Measurements from ENCODE around the gene CD46. TPM values are rescaled to one million over a fixed set of nuclear protein-coding genes. Genes with fewer than 3 reads are reported as not detected.

CD46 gene
- total RNA-seq, 5 donors from 2014 or later (not counting 1 experiment from before 2014, with no cell fraction given), result 123 to 152 (median 145) TPM

DNA sequence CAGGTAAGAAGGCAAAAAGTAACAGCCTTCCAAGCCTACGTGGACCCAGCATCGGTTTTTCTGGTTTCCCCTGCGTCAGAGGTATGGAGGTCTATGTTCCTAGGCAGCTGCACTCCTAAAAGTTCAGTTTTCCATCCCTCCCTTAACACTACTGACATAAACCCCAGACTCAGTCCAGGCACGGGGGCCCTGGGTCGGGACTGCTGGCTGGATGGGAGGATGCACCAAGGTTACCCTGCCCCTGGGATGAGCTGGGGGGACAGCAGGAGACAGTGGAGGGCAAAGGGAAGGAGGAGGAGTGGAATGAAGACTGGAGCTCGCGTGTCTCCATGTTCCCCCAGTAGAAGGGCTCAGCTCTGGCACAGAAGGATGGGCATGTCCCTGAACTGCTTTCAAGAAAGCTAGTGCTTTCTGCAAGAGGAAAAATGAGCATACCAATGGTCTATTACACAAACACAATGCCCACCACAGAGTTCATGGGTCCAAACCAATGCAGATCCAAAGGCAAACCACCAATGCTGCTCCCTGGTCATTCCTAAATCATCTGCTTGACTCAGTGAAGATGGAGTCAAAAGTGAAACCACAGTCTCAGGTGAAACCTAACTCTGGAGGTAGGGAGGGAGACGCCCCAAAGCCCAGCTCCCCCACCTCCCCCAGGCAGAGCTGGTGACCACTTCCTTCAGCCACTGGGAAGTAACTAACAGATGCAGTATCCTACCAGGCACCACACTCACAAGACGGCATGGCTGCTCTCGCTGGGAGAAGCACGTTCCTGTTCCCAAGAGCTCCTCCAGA lies 54.9 kb downstream of the CD46 start:
- Mint-ChIP-seq H3K4me1 (peaks cover 51 to 58% (median 56%) of the 10 kb centered on the region in 3 donors), H3K9me3 (no peaks in the 10 kb centered on the region), H3K27me3 (no peaks in the 10 kb centered on the region), H3K4me3 (peak overlapping the region in 2 of 3 donors; percentile 1 to 13), H3K36me3 (peaks cover 62% of the 10 kb centered on the region), H3K27ac (peak overlapping the region; percentile 90 to 93)
- ATAC-seq (replicated peaks in 1 of 4) (peak in 2 of 4 experiments; percentile 38 to 60), DNase-seq (no peak)
- Histone ChIP-seq H3K9me3 (no peaks in the 10 kb centered on the region), H3K4me3 (ENCODE audit: control insufficient read depth in 1 of 2, extremely low read depth in 1 of 2, low read length in 1 of 2) (no peak overlapping the region), H3K4me1 (ENCODE audit: control insufficient read depth in 1 of 2, extremely low read depth in 1 of 2, insufficient read depth in 2 of 2, low read length in 2 of 2) (peaks cover 0 to 34% of the 10 kb centered on the region in 2 experiments), H3K27me3 (replicated peaks in 1 of 2; ENCODE audit: control insufficient read depth in 2 of 2, extremely low read depth in 1 of 2, insufficient read depth in 2 of 2, low read length in 1 of 2) (no peaks in the 10 kb centered on the region), H3K36me3 (ENCODE audit: control insufficient read depth in 2 of 2, extremely low read depth in 1 of 2, insufficient read depth in 1 of 2, low read length in 1 of 2) (peaks cover 12 to 90% of the 10 kb centered on the region in 2 donors), H3K27ac (ENCODE audit: low read length) (peak overlapping the region; percentile 32)
- 63% methylated on average over 3 of the region's 11 CpGs for WGBS (ENCODE audit: insufficient coverage)
- POLR2A ChIA-PET, result no interaction called here
- CTCF ChIA-PET, result interaction anchor here (0.5 to 1.3 kb wide), 4 partner anchors 11 to 1922 kb away, joined by 3 to 5 read pairs (median 4); no protein-coding TSS in a partner anchor

DNA sequence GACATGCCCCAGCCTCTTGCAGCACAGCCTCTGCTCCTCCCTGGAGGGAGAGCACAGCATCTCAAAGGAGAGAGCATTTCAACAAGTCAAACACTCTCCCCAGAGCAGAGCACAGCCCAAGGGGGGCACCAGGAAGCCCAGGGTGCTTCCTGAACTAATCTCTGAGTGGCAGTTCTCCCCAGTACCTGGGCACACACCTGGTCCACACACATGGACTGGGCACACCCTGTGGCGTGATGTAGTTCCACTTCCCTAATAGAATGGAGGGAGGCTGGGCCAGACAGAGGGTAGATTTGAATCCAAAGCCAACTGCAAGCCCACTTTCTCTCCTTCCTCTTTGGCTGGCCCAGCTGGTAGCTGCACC lies 55.5 kb downstream of the CD46 start:
- ChIA-PET POLR2A (no interaction called here), CTCF (interaction anchor here (0.7 to 1.3 kb wide), 3 partner anchors 12 to 17 kb away, joined by 3 to 5 read pairs (median 3); no protein-coding TSS in a partner anchor)
- Histone ChIP-seq H3K36me3 (ENCODE audit: control insufficient read depth in 2 of 2, extremely low read depth in 1 of 2, insufficient read depth in 1 of 2, low read length in 1 of 2) (peaks cover 11 to 90% of the 10 kb centered on the region in 2 donors), H3K4me3 (ENCODE audit: control insufficient read depth in 1 of 2, extremely low read depth in 1 of 2, low read length in 1 of 2) (no peak overlapping the region), H3K4me1 (ENCODE audit: control insufficient read depth in 1 of 2, extremely low read depth in 1 of 2, insufficient read depth in 2 of 2, low read length in 2 of 2) (peaks cover 0 to 40% of the 10 kb centered on the region in 2 experiments), H3K9me3 (no peaks in the 10 kb centered on the region), H3K27me3 (replicated peaks in 1 of 2; ENCODE audit: control insufficient read depth in 2 of 2, extremely low read depth in 1 of 2, insufficient read depth in 2 of 2, low read length in 1 of 2) (no peaks in the 10 kb centered on the region), H3K27ac (ENCODE audit: low read length) (peak overlapping the region; percentile 32)
- Mint-ChIP-seq H3K4me1 (peaks cover 51 to 61% (median 60%) of the 10 kb centered on the region in 3 donors), H3K9me3 (no peaks in the 10 kb centered on the region), H3K4me3 (peak overlapping the region in 2 of 3 donors; percentile 1 to 13), H3K36me3 (peaks cover 62% of the 10 kb centered on the region), H3K27ac (peak overlapping the region; percentile 90 to 93), H3K27me3 (no peaks in the 10 kb centered on the region)
- ATAC-seq (replicated peaks in 1 of 4), result peak in 2 of 4 experiments; percentile 39 to 40
- no peak for DNase-seq
- no CpG with 5 or more reads among the region's 1 CpG for WGBS (ENCODE audit: insufficient coverage)

DNA sequence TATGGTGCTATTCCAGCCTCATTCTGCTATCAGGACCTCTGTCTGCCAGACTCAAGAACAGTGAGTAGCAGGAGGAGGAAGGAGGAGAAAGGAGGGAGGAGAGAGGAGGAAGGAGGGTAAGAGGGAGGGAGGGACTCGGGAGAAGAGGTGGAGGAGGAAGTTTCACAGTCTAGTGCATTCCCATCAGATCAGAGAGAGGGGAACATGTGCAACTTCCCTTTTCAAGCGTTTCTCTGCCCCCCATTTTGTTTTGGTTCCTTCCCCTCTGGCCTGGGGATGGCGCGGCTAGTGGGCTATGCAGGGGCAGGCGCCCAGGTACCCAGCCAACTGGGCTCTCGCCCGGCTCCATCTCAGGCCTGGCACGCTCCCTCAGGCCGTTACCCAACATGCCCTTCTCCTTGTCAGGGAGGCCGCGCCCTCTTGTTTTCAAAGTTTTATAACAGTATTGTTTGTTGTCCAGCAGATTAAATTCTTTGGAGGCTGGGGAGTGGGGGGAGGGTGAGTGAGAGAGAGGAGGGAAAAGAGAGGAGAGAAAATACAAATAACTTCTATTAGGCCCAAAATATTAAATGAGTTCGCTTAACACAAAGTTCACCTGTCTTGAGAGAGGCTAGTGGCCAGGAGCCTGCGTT lies 56.0 kb downstream of the CD46 start:
- Histone ChIP-seq H3K27ac (ENCODE audit: low read length) (peak overlapping the region; percentile 32), H3K36me3 (ENCODE audit: control insufficient read depth in 2 of 2, extremely low read depth in 1 of 2, insufficient read depth in 1 of 2, low read length in 1 of 2) (peaks cover 11 to 93% of the 10 kb centered on the region in 2 donors), H3K27me3 (replicated peaks in 1 of 2; ENCODE audit: control insufficient read depth in 2 of 2, extremely low read depth in 1 of 2, insufficient read depth in 2 of 2, low read length in 1 of 2) (no peaks in the 10 kb centered on the region), H3K9me3 (no peaks in the 10 kb centered on the region), H3K4me1 (ENCODE audit: control insufficient read depth in 1 of 2, extremely low read depth in 1 of 2, insufficient read depth in 2 of 2, low read length in 2 of 2) (peaks cover 0 to 41% of the 10 kb centered on the region in 2 experiments), H3K4me3 (ENCODE audit: control insufficient read depth in 1 of 2, extremely low read depth in 1 of 2, low read length in 1 of 2) (no peak overlapping the region)
- ATAC-seq (replicated peaks in 1 of 4) (peak in 1 of 4 experiments; percentile 7), DNase-seq (no peak)
- Mint-ChIP-seq H3K27ac (peak overlapping the region; percentile 90 to 93), H3K4me1 (peaks cover 51 to 62% (median 61%) of the 10 kb centered on the region in 3 donors), H3K4me3 (peak overlapping the region in 1 of 3 donors; percentile 1), H3K36me3 (peaks cover 60% of the 10 kb centered on the region), H3K9me3 (no peaks in the 10 kb centered on the region), H3K27me3 (no peaks in the 10 kb centered on the region)
- ChIA-PET POLR2A (no interaction called here), CTCF (no interaction called here)
- 94% methylated on average over 7 of the region's 13 CpGs for WGBS (ENCODE audit: insufficient coverage)

DNA sequence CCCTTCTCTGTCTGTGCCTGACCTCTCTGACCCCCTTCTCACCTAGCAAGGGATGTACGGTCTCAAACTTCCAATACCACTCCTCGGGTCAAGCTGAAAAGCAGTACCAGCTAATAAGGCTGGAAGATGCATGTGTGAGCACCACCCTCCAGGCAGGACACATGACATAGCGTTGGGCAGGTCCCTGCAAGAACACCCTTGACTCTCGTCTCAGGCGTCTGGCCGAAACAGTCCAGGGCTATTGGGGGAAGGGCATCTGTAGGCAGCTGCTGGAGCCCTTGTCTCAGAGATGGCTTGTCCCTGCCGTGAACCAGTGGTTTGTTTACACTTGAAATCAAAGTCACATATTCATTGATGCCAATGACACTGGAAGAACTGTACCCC lies 56.5 kb downstream of the CD46 start:
- peaks cover 11 to 93% of the 10 kb centered on the region in 2 donors for H3K36me3 ChIP-seq (ENCODE audit: control insufficient read depth in 2 of 2, extremely low read depth in 1 of 2, insufficient read depth in 1 of 2, low read length in 1 of 2)
- no peak for ATAC-seq (replicated peaks in 1 of 4)
- H3K4me1 ChIP-seq (ENCODE audit: control insufficient read depth in 1 of 2, extremely low read depth in 1 of 2, insufficient read depth in 2 of 2, low read length in 2 of 2), result peaks cover 0 to 41% of the 10 kb centered on the region in 2 experiments
- Mint-ChIP-seq H3K9me3 (no peaks in the 10 kb centered on the region), H3K27ac (peak overlapping the region; percentile 49 to 93), H3K4me1 (peaks cover 52 to 66% (median 64%) of the 10 kb centered on the region in 3 donors), H3K36me3 (peaks cover 60% of the 10 kb centered on the region), H3K27me3 (no peaks in the 10 kb centered on the region), H3K4me3 (no peak overlapping the region)
- no peak overlapping the region for H3K4me3 ChIP-seq (ENCODE audit: control insufficient read depth in 1 of 2, extremely low read depth in 1 of 2, low read length in 1 of 2)
- H3K9me3 ChIP-seq, result no peaks in the 10 kb centered on the region
- H3K27ac ChIP-seq (ENCODE audit: low read length), result no peak overlapping the region
- 93% methylated on average over 5 of the region's 7 CpGs for WGBS (ENCODE audit: insufficient coverage)
- ChIA-PET CTCF (no interaction called here), POLR2A (no interaction called here)
- DNase-seq, result no peak
- H3K27me3 ChIP-seq (replicated peaks in 1 of 2; ENCODE audit: control insufficient read depth in 2 of 2, extremely low read depth in 1 of 2, insufficient read depth in 2 of 2, low read length in 1 of 2), result no peaks in the 10 kb centered on the region

DNA sequence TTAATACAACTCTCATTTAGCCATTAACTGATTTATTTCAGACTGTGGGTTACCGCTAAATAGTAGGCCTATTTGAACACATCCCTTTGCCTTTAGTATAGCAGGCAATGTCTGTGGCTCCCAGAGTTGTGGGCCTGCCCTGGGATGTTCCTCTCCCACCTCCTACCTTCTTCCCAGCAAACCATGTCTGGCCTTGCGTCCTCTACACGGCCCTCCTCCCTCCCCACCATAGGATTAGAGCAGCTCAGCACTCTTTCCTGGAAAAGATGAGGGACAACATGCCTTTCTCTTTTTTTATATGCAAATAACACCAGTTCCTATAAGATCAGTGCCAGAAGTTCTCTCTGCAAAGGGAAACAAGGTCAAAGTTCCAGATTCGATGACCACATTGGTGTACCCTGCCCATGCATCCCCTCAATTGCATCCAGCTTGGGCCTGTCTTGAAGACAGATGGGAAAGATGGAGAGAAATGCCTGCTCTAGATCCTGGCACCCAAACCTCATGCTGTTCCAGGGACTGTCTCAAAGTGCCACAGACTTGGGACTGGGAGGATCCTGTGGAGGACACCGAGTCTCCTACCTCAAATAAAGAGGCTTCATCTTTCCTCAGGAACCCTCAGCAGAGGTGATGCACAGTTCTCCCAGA lies 57.2 kb downstream of the CD46 start:
- Histone ChIP-seq H3K4me1 (ENCODE audit: control insufficient read depth in 1 of 2, extremely low read depth in 1 of 2, insufficient read depth in 2 of 2, low read length in 2 of 2) (peaks cover 0 to 42% of the 10 kb centered on the region in 2 experiments), H3K36me3 (ENCODE audit: control insufficient read depth in 2 of 2, extremely low read depth in 1 of 2, insufficient read depth in 1 of 2, low read length in 1 of 2) (peaks cover 14 to 93% of the 10 kb centered on the region in 2 donors), H3K27me3 (replicated peaks in 1 of 2; ENCODE audit: control insufficient read depth in 2 of 2, extremely low read depth in 1 of 2, insufficient read depth in 2 of 2, low read length in 1 of 2) (no peaks in the 10 kb centered on the region), H3K27ac (ENCODE audit: low read length) (no peak overlapping the region), H3K4me3 (ENCODE audit: control insufficient read depth in 1 of 2, extremely low read depth in 1 of 2, low read length in 1 of 2) (no peak overlapping the region), H3K9me3 (no peaks in the 10 kb centered on the region)
- Mint-ChIP-seq H3K9me3 (no peaks in the 10 kb centered on the region), H3K4me3 (no peak overlapping the region), H3K27ac (peak overlapping the region; percentile 70 to 76), H3K36me3 (peaks cover 63% of the 10 kb centered on the region), H3K27me3 (no peaks in the 10 kb centered on the region), H3K4me1 (peaks cover 58 to 74% (median 70%) of the 10 kb centered on the region in 3 donors)
- WGBS (ENCODE audit: insufficient coverage), result 95% methylated on average over 3 of the region's 5 CpGs
- POLR2A ChIA-PET, result no interaction called here
- CTCF ChIA-PET, result no interaction called here
- no peak for ATAC-seq (replicated peaks in 1 of 4)
- no peak for DNase-seq

DNA sequence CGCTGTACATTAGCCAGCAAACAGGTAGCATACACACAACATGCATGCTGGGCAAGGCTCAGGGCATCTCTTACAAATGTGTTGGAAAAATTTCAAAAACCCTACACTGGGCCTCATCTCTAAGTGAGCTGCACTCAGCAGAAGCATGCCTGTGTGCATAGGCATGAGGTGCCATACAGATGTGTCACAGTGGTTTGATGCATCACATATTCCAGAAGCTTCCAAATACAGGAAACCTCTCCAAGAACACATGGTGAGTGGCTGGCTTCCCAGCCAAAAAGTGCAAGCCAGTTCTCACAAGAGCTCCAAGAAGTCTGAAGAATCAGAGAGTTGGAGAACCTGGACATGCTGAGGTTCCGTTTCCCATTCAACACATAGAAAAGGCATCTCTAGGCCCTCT lies 58.3 kb downstream of the CD46 start:
- Histone ChIP-seq H3K4me1 (ENCODE audit: control insufficient read depth in 1 of 2, extremely low read depth in 1 of 2, insufficient read depth in 2 of 2, low read length in 2 of 2) (peaks cover 0 to 49% of the 10 kb centered on the region in 2 experiments), H3K27ac (ENCODE audit: low read length) (no peak overlapping the region), H3K27me3 (replicated peaks in 1 of 2; ENCODE audit: control insufficient read depth in 2 of 2, extremely low read depth in 1 of 2, insufficient read depth in 2 of 2, low read length in 1 of 2) (no peaks in the 10 kb centered on the region), H3K4me3 (ENCODE audit: control insufficient read depth in 1 of 2, extremely low read depth in 1 of 2, low read length in 1 of 2) (no peak overlapping the region), H3K36me3 (ENCODE audit: control insufficient read depth in 2 of 2, extremely low read depth in 1 of 2, insufficient read depth in 1 of 2, low read length in 1 of 2) (peaks cover 9 to 94% of the 10 kb centered on the region in 2 donors), H3K9me3 (no peaks in the 10 kb centered on the region)
- CTCF ChIA-PET, result interaction anchor here in 1 of 2 donors (1.0 to 1.1 kb wide), 2 partner anchors 14 to 60 kb away, joined by 3 to 4 read pairs; no protein-coding TSS in a partner anchor
- peak overlapping the region; percentile 66 to 76 for H3K27ac Mint-ChIP-seq
- no CpG with 5 or more reads among the region's 2 CpGs for WGBS (ENCODE audit: insufficient coverage)
- POLR2A ChIA-PET, result interaction anchor here (0.5 to 2.1 kb wide), 3 partner anchors 12 to 72 kb away, joined by 3 to 7 read pairs (median 6); no protein-coding TSS in a partner anchor
- H3K4me3 Mint-ChIP-seq, result no peak overlapping the region
- DNase-seq (no peak), ATAC-seq (replicated peaks in 1 of 4) (no peak)
- no peaks in the 10 kb centered on the region for H3K9me3 Mint-ChIP-seq
- peaks cover 62 to 85% (median 81%) of the 10 kb centered on the region in 3 donors for H3K4me1 Mint-ChIP-seq
- peaks cover 67% of the 10 kb centered on the region for H3K36me3 Mint-ChIP-seq
- no peaks in the 10 kb centered on the region for H3K27me3 Mint-ChIP-seq

Data from T-cell (primary cell).